ENCODE data around the gene VASH2.

- TF ChIP-seq POLR2AphosphoS5 (IDR thresholded peaks at IDR 0.05; ENCODE audit: insufficient read depth in 1 of 2, low read depth in 1 of 2) (no peak), CTCF (IDR thresholded peaks at IDR 0.05) (no peak)
Observed at GRCh38 chr1:212951126-212951946, 995 bp downstream of the VASH2 start.

Data from vagina (tissue), 2 donors.